Stimulated activated CD4-positive, alpha-beta T cell treated with anti-CD3 and anti-CD28 coated beads, Interleukin-1b, Interleukin-23, amount 100 ng/mL, for 48 hours (primary cell): ENCODE results near the gene NEK10.
"Not testable (repeated sequence)": the region's sequence is repeated elsewhere in the genome, so short reads cannot be mapped to it uniquely, and the experiment has no call there.

Experiments used
- DNase-seq: peaks from one replicate; pipeline ENCODE4 v3.0.0-alpha.2; 2020

NEK10 gene

DNA sequence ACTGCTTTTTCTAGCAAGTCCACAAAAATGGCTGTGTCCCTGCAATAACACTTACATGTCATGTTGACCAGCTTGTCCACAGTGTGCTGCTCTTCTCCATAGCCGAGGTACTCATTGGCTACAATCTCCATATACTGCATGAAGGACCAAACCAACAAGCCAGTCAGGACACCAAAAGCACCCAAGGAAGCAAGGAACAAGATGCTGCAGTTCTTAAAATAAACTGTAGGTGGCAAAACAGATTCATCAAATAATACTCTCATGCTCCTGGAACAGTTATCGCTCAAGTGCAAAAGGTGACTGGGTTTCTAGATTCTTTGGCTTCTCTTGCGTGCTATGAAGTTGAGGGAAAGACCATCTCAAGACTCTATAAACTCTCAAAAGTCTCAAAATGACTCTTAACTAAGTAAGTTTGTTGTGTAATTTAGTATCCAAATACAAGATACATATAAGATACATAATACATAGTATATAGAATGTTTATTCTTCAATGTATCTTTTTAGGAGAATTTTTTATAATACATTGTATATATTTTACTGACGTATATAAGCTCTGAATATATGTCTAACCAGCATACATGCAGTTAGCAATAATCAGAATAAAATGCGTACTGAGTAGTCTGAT lies 57.0 kb downstream of the NEK10 start:
- DNase-seq: no peak

- no peak for DNase-seq
Measured at GRCh38 chr3:27311400-27311799, 57.8 kb downstream of the NEK10 start.

DNA sequence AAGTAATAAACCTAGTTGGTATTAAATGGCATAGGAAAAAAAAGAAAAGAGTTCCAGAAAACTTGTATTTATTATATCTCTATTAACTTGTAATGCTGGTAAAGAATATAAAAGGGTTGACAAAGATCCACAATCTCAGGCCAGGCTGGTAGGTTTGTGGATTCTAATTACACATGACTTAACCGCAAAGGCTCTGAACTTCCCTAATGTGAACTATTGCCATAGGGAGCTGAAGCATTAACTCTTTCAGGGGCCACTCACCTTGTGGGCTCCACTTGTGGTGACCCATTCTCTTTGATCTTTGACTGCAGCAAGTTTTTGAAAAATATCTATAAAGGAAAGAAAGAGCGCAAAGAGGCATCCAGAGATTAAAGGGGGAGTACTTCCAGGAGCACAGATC lies 58.5 kb downstream of the NEK10 start:
- no peak for DNase-seq

- no peak for DNase-seq
Measured at GRCh38 chr3:27307566-27307965, 61.6 kb downstream of the NEK10 start.

DNA sequence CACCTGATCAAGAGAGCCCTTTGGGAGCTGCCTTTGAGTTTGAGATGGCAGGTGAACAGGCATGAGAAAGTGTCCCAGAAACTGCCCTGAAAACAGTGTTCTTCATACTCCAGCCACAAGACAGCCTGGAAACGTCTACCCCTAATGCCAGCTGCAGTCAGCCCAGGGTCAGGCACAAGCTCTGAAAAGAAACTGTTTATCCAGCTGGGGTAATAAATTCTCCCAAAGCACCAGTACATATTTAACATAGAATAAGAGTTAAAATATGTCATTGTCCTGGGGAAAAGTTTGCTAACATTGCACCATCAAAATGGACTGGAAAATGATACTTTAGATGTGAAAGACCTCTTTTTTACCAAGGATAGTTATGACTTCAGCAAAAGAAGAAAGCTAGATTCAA lies 66.3 kb downstream of the NEK10 start:
- no peak for DNase-seq

DNA sequence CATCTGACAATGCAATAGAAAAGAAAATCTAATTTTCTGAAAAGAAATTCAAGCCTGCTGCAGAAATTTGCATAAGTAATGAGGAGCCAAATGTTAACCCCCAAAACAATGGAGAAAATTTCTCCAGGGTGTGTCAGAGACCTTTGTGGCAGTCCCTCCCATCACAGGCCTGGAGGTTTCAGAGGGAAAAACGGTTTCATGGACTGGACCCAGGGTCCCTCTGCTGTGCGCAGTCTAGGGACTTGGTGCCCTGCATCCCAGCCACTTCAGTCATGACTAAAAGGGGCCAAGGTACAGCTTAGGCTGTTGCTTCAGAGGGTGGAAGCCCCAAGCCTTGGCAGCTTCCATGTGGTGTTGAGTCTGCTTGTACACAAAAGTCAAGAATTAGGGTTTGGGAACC lies 70.2 kb downstream of the NEK10 start:
- not testable (repeated sequence) for DNase-seq

DNA sequence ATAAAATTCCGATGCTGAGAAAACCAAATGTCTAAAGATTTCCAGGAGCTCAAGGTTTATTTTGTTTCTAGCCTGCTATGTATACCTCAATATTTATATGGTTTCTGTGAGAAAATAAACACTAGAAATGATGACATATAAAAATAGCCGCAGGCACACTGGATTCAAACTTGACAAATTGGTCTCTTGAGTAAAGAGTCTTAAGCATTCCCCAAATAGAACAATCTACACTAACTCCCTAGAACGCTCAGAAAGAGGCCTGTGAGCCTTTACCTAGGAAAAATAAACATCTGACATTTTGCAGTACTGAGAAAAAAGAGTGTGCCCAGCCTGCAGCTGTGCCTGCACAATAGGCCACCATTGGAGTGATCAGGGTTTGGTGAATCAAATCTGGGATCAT lies 75.2 kb downstream of the NEK10 start:
- DNase-seq: no peak

GRCh38 chr3:27290760-27291159 lies 78.4 kb downstream of the NEK10 start:
- DNase-seq: no peak

DNA sequence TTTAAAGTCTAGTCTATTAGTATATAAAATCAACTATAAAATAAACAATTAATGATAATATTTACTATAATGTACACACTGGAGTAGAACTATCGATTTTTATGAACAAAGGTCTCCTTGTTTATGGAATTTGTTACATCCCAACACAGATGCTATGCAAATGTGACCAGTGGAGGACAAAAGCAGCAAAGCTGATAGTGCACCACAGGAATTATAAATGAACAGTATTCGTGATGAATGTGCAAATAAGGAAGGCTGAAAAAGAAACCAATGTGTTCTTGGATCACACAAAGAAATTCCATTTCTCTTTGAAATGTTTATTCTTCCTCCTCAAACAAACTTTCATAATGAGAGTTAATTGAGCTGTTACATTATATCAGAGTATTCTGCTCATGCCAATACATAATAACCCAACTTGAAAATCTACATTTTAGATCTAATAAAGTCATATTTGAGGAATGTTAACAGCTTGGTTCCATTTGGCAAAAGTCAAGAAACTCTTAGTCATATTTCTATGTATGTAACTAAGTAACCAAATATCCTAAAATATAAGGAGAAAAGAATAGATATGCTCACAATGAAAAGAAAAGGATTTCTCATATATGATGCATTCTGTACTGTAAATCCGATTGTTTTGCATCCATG lies 79.3 kb downstream of the NEK10 start:
- no peak for DNase-seq

- no peak for DNase-seq
Measured at GRCh38 chr3:27287052-27287451, 82.1 kb downstream of the NEK10 start.

DNA sequence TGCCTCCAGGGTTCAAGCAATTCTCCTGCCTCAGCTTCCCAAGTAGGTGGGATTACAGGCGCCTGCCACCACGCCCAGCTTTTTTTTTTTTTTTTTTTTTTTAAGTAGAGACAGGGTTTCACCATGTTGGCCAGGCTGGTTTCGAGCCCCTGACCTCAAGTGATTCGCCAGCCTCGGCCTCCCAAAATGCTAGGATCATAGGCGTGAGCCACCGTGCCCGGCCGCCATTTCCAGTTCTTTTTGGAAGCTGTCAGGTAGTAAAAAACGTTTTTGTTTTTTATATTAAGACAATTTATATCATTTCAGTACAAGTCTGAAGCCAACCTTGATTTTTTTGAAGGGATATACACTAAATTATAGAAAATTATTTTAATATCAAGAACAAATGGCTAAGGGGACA lies 82.7 kb downstream of the NEK10 start:
- not testable (repeated sequence) for DNase-seq

GRCh38 chr3:27285668-27286067 lies 83.5 kb downstream of the NEK10 start:
- DNase-seq: no peak

GRCh38 chr3:27281671-27282150 lies 87.5 kb downstream of the NEK10 start:
- no peak for DNase-seq

DNA sequence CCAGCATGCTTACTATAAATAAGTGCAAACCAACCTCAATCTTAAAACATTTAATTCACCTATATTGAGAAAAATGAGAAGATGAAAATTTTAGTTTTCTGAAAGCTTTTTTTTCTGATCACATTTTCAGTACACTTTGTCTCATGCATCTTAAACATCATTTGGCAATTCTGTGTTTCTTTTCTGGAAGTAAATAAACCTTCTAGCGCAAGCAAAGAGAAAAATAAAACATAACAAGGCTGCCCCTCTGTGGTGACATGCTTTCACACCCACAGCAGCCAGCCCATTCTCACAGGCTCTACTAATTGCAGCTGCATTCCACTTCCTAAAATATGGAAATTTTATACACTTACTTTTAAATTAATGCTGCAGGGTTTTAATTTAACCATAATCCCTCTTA lies 90.1 kb downstream of the NEK10 start:
- no peak for DNase-seq

DNA sequence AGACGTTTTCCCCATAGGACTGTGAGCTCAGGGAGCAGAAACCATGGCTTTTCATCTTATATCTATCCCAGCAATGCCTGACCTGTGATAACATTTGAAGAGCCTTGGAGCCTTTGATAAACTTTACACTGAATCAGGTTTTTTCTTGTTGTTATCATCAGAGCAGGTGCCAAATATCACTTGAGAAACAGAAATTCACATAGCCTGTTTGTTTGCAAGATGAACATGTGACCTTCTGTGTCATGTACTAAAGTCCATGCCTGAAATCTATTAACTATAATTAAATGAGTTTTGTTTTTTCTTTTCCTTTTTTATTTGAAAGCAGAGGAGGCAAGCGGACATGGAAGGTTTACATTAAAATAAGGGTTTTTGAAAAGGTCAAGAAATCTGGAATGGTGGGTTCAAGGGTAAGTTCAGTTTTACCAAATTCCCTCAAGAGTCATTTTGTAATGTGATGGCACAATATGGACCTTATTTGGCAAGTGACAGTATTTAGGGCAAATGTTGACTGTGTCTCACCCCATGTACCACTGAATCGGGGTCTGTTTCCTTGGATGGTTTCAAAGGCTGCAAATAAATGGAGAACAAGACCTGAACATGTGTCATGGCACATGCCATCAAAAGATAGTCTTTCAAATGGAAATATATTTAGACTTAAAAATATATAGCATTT lies 90.7 kb downstream of the NEK10 start:
- DNase-seq: no peak

GRCh38 chr3:27275441-27275990 lies 93.7 kb downstream of the NEK10 start:
- no peak for DNase-seq

DNA sequence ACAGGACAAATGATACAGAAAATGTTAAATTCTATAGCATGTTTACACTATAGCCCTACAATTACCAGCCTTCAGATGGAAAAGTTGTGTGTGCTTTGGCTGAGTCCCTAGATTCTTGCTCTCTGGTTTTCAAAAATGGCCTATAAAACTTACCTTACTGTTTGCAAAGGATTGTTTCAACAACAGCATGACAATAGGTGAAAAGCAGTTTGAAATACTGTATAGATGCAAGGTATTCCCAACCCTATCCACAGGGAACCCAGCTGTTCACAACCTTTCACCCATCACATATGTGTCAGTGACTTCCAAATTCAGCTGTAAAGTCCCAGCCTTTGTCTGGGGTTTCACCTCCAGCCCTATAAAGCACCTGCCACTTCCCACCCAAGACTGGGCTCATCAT lies 97.3 kb downstream of the NEK10 start:
- DNase-seq: no peak

GRCh38 chr3:27254896-27255295 lies 114.3 kb downstream of the NEK10 start:
- DNase-seq: no peak

- DNase-seq: no peak
Measured at GRCh38 chr3:27253831-27254230, 115.4 kb downstream of the NEK10 start.

GRCh38 chr3:27253391-27253790 lies 115.8 kb downstream of the NEK10 start:
- no peak for DNase-seq

DNA sequence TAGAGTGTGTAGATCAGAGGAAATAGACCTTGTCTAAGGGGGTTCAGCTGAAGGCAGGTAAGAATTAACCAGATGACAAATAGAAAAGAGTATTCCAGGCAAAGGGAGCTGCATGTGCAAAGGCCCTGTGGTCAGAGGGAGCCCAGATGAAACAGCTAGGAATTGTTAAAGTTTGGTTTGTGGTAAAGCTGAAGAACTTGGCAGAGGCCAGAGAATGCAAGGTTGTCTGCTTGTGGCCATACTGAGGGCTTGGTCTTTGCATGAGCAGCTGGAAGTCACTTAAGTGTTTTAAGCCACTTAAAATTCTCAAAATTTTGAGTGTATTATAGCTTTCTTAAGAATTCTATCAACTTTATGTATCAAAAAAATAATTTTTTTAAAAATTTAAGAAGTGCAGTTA lies 116.5 kb downstream of the NEK10 start:
- DNase-seq: no peak

DNA sequence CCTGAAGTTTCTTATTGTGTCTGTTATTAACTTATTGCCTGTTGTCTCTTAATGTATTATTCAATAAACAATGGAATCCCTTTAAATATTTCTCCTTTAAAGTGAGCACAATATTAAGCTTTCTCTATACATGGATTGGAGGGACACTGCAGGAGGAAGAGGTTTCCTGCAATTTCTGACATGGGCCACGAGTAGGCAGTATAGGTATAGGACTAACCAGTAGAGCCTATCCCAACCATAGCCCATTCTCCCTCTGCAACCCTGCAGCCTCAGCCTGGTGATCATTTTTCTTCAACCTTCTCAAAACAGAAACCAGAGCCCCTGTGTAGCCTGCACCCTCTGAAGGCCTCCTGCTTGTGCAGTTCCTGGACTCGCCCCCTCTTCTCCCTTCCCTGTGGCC lies 124.8 kb downstream of the NEK10 start:
- no peak for DNase-seq

GRCh38 chr3:27239951-27240350 lies 129.2 kb downstream of the NEK10 start:
- no peak for DNase-seq

DNA sequence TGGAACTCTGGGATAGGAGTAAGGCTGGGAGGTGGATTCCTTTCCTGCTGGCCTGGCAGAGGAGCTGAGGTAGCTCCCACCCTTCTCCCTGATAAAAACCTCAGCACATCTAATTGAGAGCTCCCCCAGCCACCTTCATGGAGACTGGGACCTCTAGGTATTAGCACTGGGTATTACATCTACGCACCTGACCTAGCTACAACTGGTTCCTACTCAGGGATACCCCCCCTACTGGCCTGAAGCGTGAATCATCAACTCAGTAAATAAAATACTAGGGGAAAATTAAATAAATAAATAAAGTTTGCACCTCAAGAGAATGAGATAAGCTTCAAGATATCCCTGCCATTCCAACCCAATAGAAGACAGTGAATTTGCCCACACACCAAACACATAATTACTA lies 140.4 kb downstream of the NEK10 start:
- DNase-seq: no peak
